Keratinocyte (primary cell): ENCODE data around the gene OCEL1. TPM values are rescaled to one million over a fixed set of nuclear protein-coding genes. Genes with fewer than 3 reads are reported as not detected.

Experiments
- DNase-seq: peaks from one replicate; pipeline ENCODE4 v3.0.0-alpha.2; 2011; ENCODE audit warnings: low read depth, missing footprints, low spot score
- FAIRE-seq: peaks from 2 replicates; lab custom pipeline; 2011; peaks lifted over from hg19 to GRCh38; lab: Jason Lieb, UNC
- H2AFZ ChIP-seq: 2 replicates; pipeline ENCODE4 v1.6.0; 2012; ENCODE audit warnings: low read length, control low read depth, inconsistent platforms; ENCODE audit not compliant: control insufficient read depth
- H3K27ac ChIP-seq: 2 replicates; pipeline ENCODE4 v1.5.1; 2011; ENCODE audit warnings: low read length; ENCODE audit not compliant: control insufficient read depth, insufficient read depth
- H3K27me3 ChIP-seq: 3 replicates; pipeline ENCODE4 v1.6.0; 2011; ENCODE audit warnings: low read length; ENCODE audit not compliant: control insufficient read depth, insufficient read depth; ENCODE audit errors: extremely low read depth
- H3K36me3 ChIP-seq, 2 experiments: 2 replicates in 1 of 2; 3 replicates in 1 of 2; pipeline ENCODE4 v1.5.1; 2011; ENCODE audit warnings: low read length in 2 of 2, mild to moderate bottlenecking in 1 of 2; ENCODE audit not compliant: control insufficient read depth in 2 of 2, insufficient read depth in 2 of 2; ENCODE audit errors: extremely low read depth in 1 of 2
- H3K4me1 ChIP-seq: 3 replicates; pipeline ENCODE4 v1.5.1; 2011; ENCODE audit warnings: low read length; ENCODE audit not compliant: control insufficient read depth, insufficient read depth; ENCODE audit errors: extremely low read depth
- H3K4me2 ChIP-seq: 3 replicates; pipeline ENCODE4 v1.6.0; 2011; ENCODE audit warnings: low read depth, low read length; ENCODE audit not compliant: control insufficient read depth, insufficient read depth; ENCODE audit errors: extremely low read depth
- H3K4me3 ChIP-seq, 3 experiments: fragments of 200-600 bp in 1 of 3; sonication (generic) in 1 of 3; 2 replicates in 2 of 3; 3 replicates in 1 of 3; pipeline ENCODE4 v1.5.1; 2011 to 2016; ENCODE audit warnings: low read length in 3 of 3, mild to moderate bottlenecking in 3 of 3, control low read depth in 2 of 3, inconsistent platforms in 1 of 3, low read depth in 1 of 3, mixed read lengths in 1 of 3, mixed run types in 1 of 3, moderate library complexity in 1 of 3; ENCODE audit not compliant: control insufficient read depth in 2 of 3, insufficient read depth in 2 of 3; ENCODE audit errors: extremely low read depth in 1 of 3
- H3K79me2 ChIP-seq: 2 replicates; pipeline ENCODE4 v1.6.0; 2012; ENCODE audit warnings: low read length; ENCODE audit not compliant: control insufficient read depth, insufficient read depth
- H3K9ac ChIP-seq: 3 replicates; pipeline ENCODE4 v1.6.0; 2011; ENCODE audit warnings: low read length; ENCODE audit not compliant: control insufficient read depth, insufficient read depth; ENCODE audit errors: extremely low read depth
- H3K9me1 ChIP-seq: 3 replicates; pipeline ENCODE4 v1.6.0; 2011; ENCODE audit warnings: low read length; ENCODE audit not compliant: control insufficient read depth, insufficient read depth; ENCODE audit errors: extremely low read depth
- H3K9me3 ChIP-seq: 2 replicates; pipeline ENCODE4 v1.5.1; 2012; ENCODE audit warnings: low read depth, low read length; ENCODE audit not compliant: control insufficient read depth
- H4K20me1 ChIP-seq: 3 replicates; pipeline ENCODE4 v1.6.0; 2011; ENCODE audit warnings: low read length; ENCODE audit not compliant: control insufficient read depth, insufficient read depth; ENCODE audit errors: extremely low read depth
- CTCF ChIP-seq, 3 experiments: IDR thresholded peaks in 1 of 3; conservative IDR thresholded peaks in 1 of 3; optimal IDR thresholded peaks in 1 of 3; 2 replicates in 2 of 3; 3 replicates in 1 of 3; pipeline versions ENCODE3 to v1.5.1; 2011; ENCODE audit warnings: low read length in 3 of 3, mild to moderate bottlenecking in 3 of 3, moderate library complexity in 2 of 3, control low read depth in 1 of 3, inconsistent platforms in 1 of 3; ENCODE audit not compliant: insufficient read depth in 2 of 3; ENCODE audit errors: extremely low read depth in 1 of 3
- EZH2 ChIP-seq: IDR thresholded peaks from one replicate; pipeline ENCODE4 v1.6.1; 2012; ENCODE audit warnings: inconsistent platforms, mild to moderate bottlenecking, low read length, moderate library complexity
- dilution Hi-C: fragments of 300-500 bp; cut with MboI; formaldehyde crosslinking; loops from one replicate; pipeline ENCODE4 v1.7.0; 2020; ENCODE audit warnings: low sequenced_read_pairs; ENCODE audit not compliant: extremely low pct_ligation_motif_present
- polyA plus RNA-seq, 5 experiments: library from polyadenylated mRNA; depleted of rRNA in 3 of 5; stranded (reverse) in 3 of 5; stranded (forward) in 1 of 5; unstranded in 1 of 5; fragments of >200 nt; gene quantifications; 1 replicate in 1 of 5; 2 replicates in 3 of 5; 3 replicates in 1 of 5; pipeline versions ENCODE4 v1.2.1 to v1.2.3, GENCODE V29; 2011 to 2012; ENCODE audit warnings: missing spikeins in 2 of 5, low read depth in 1 of 5, low replicate concordance in 1 of 5

OCEL1 gene
- polyA plus RNA-seq, 1 donor (not counting 4 experiments of a cell fraction or from before 2014, with no cell fraction given), result 2.2 TPM

DNA sequence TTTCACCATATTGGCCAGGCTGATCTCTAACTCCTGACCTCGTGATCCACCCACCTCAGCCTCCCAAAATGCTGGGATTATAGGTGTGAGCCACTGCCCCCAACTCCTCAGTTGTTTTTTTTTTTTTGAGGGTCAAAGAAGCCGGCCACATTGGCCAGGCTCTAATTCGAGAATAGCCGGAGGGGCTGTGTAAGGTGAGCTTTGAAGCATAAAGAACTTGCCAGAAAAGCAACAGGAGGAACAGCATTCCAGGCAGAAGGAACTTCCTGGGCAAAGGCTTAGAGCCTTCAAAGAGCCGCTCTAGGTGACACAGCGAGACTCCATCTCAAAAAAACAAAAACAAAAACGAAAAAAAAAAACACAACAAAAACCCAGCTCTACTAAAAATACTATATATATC lies 40.0 kb downstream of the OCEL1 start:
- Histone ChIP-seq H3K9me3 (no peaks in the 10 kb centered on the region), H3K4me3 (no peak overlapping the region), H3K27ac (no peak overlapping the region), H3K79me2 (peaks cover 10% of the 10 kb centered on the region), H2AFZ (no peak overlapping the region), H3K27me3 (no peaks in the 10 kb centered on the region), H4K20me1 (no peaks in the 10 kb centered on the region), H3K4me1 (peaks cover 8% of the 10 kb centered on the region), H3K4me2 (no peak overlapping the region), H3K9me1 (no peaks in the 10 kb centered on the region), H3K9ac (no peak overlapping the region), H3K36me3 (peaks cover 2 to 3% of the 10 kb centered on the region in 2 experiments)
- FAIRE-seq (no peak), DNase-seq (no peak)
- TF ChIP-seq EZH2 (no peak), CTCF (optimal IDR thresholded peaks at IDR 0.05 in 1 of 3, IDR thresholded peaks at IDR 0.05 in 1 of 3, conservative IDR thresholded peaks at IDR 0.05 in 1 of 3; ENCODE audit: extremely low read depth in 1 of 3, insufficient read depth in 2 of 3, low read length in 3 of 3) (no peak)
- dilution Hi-C loops, result no loop called here

DNA sequence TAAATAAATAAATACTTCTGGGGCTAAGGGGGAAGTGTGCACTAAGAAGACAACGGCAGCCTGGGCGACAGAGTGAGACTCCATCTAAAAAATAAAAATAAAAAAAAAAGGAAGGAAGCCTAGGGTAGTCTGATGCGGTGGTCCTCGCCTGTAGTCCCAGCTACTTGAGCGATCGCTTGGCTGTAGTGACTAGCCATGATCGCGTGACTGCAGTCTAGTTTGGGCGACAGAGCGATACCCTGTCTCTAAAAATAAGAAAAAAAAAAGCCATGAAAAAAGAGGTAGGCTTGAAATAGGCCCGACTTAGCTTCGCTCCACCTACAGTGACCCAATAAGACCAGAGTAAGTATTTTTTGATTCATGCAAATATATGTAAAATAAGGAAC lies 40.6 kb downstream of the OCEL1 start:
- TF ChIP-seq EZH2 (no peak), CTCF (optimal IDR thresholded peaks at IDR 0.05 in 1 of 3, IDR thresholded peaks at IDR 0.05 in 1 of 3, conservative IDR thresholded peaks at IDR 0.05 in 1 of 3; ENCODE audit: extremely low read depth in 1 of 3, insufficient read depth in 2 of 3, low read length in 3 of 3) (no peak)
- dilution Hi-C loops, result no loop called here
- Histone ChIP-seq H3K27ac (no peak overlapping the region), H3K9me3 (no peaks in the 10 kb centered on the region), H3K4me3 (no peak overlapping the region), H3K79me2 (peaks cover 10% of the 10 kb centered on the region), H3K4me2 (peak overlapping the region; percentile 27), H3K9ac (no peak overlapping the region), H3K27me3 (no peaks in the 10 kb centered on the region), H3K9me1 (no peaks in the 10 kb centered on the region), H2AFZ (peak overlapping the region; percentile 40), H3K4me1 (peaks cover 8% of the 10 kb centered on the region), H3K36me3 (peaks cover 7% of the 10 kb centered on the region in 2 experiments), H4K20me1 (no peaks in the 10 kb centered on the region)
- DNase-seq, result no peak
- no peak for FAIRE-seq
